ENCODE data around the gene ERC2. TPM values are rescaled to one million over a fixed set of nuclear protein-coding genes. Genes with fewer than 3 reads are reported as not detected.
A peak's percentile ranks its signal among the peaks of the same experiment; 100 is the strongest.
"Not testable (repeated sequence)": the region's sequence is repeated elsewhere in the genome, so short reads cannot be mapped to it uniquely, and the experiment has no call there.

Gene ERC2
- not detected for total RNA-seq

DNA sequence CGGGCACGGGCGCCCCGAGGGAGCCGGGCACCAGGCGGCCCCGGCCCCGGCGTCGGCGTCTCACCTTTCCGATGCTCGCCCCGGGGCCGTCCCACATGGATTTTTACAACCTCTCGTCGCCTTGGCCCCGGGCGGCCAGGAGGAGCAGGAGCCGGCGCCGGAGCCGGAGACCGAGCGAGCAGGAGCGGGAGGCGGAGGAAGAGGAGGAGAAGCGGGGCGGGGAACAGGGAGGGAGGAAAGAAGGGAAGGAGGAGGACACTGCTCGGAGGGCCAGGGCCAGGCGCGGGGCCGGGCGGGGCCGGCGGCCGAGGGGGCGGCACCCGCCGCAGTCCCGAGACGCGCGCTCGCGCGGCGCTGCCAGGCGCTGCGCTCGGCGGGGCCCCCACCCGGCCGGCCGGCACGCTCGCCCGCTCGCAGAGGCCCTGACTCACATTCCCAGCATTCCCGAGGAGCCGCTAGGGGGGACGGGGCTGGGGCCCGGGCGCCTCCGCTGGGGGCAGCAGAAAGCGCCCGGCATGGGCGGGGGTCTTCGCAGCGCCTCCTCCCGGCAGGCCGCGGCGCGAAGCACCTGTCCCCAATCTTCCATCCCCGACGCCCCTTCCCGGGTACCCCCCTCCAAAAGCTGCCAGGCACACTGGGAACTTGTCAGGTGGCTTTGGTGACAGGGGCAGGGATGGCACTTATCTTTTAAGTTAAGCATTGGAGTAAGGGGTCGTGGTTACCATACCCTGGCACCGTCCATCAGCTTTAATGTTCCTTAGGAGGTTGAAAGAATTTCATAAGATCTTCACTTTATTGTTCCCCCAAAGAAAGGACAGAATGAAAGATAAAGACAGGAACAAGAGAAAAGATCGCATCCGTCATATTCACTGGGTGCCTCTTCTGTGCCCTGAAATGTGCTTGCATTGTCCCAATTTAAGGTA is at the start of gene ERC2:
Gene ERC2, minus strand, starts transcription at position 284 of the 923 bp plus-strand sequence.
- POLR2A ChIA-PET = interaction anchor here (0.6 kb wide), 1 partner anchor 12 kb away, joined by 3 read pairs; no protein-coding TSS in a partner anchor
- ATAC-seq (ENCODE audit: low read depth) = peak; percentile 22
- no peaks in the 10 kb centered on the region for H3K36me3 Mint-ChIP-seq
- H3K4me1 Mint-ChIP-seq = peaks cover 4% of the 10 kb centered on the region
- H3K4me3 Mint-ChIP-seq = peak within 1 kb of the TSS; percentile 77
- H3K9me3 Mint-ChIP-seq = no peaks in the 10 kb centered on the region
- peaks cover 59% of the 10 kb centered on the region for H3K27me3 Mint-ChIP-seq
- no peak for DNase-seq
- H3K27ac Mint-ChIP-seq = no peak within 1 kb of the TSS

DNA sequence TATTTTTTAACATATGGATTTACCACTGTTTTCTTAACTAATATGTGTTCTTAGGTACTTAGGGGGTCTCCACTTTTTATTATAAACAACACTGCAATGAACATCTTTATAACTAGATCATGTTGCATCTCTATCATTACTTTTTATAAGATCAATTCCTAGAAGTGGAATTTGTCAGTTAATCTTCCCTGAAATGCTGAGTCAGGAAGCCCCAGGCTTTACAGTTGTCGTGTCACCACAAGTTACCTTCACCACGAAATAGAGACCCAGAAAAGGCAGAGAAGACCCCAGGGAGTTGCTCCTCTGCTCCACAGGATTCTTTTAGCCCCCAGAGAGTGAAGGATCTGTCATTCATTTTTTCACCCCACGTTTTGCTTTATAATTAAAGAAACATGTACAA is 34.5 kb upstream of the ERC2 start:
- ATAC-seq (ENCODE audit: low read depth) (no peak), DNase-seq (no peak)
- H3K4me1 Mint-ChIP-seq = no peaks in the 10 kb centered on the region
- POLR2A ChIA-PET = no interaction called here
- H3K9me3 Mint-ChIP-seq = no peaks in the 10 kb centered on the region
- no peaks in the 10 kb centered on the region for H3K36me3 Mint-ChIP-seq
- peaks cover 12% of the 10 kb centered on the region for H3K27me3 Mint-ChIP-seq
- H3K27ac Mint-ChIP-seq = no peak overlapping the region
- no peak overlapping the region for H3K4me3 Mint-ChIP-seq

DNA sequence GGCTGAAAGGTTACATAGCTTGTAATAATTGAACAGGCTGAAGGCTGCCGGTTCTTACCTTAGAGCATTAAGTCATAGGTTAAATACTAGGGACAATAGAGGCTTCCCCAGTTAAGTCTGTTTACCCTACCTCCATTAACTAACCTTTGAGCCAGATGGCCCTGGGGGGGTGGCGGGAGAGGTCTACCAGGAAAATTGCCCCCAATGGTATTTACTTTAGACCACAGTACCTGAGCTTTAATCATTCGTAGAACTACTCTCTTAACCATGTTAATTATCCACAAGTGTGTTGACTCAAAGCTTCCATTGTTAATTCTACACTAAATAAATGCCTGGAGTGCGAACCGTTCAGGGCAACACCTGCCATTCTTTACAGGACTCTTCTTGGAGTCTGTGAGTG is 28.1 kb upstream of the ERC2 start:
- H3K4me1 Mint-ChIP-seq; H3K4me3 Mint-ChIP-seq; H3K9me3 Mint-ChIP-seq; H3K27ac Mint-ChIP-seq; DNase-seq; H3K27me3 Mint-ChIP-seq; ATAC-seq (ENCODE audit: low read depth); POLR2A ChIA-PET; H3K36me3 Mint-ChIP-seq: not testable (repeated sequence)

DNA sequence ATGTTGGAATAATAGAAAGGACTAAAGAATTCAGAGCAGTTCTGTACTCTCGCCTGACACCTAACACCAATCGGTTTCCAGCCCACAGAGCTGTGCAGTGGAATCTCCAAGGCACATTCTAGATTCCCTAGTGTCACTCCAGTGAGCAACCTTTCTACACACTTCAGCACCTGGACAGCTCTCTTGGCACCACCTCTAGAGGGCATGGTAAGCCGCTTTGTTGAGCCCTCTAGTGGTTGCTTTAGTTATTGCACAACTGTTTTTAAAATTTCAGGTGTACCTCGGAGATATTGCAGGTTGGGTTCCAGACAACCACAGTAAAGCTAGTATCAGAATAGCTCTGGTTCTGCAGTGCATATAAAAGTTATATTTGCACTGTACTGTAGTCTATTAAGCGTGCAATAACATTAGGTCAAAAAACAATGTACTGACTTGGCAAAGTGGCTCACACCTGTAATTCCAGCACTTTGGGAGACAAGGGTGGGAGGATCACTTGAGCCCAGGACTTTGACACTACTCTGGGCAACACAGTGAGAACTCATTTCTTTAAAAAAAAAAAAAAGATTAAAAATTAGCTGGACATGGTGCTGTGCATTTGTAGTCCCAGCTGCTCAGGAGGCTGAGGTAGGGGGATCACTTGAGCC is 26.5 kb upstream of the ERC2 start:
- POLR2A ChIA-PET = no interaction called here
- no peaks in the 10 kb centered on the region for H3K36me3 Mint-ChIP-seq
- no peak overlapping the region for H3K4me3 Mint-ChIP-seq
- DNase-seq = peak; percentile 53
- ATAC-seq (ENCODE audit: low read depth) = peak; percentile 90
- H3K27ac Mint-ChIP-seq = no peak overlapping the region
- no peaks in the 10 kb centered on the region for H3K4me1 Mint-ChIP-seq
- no peaks in the 10 kb centered on the region for H3K9me3 Mint-ChIP-seq
- H3K27me3 Mint-ChIP-seq = peaks cover 6% of the 10 kb centered on the region

DNA sequence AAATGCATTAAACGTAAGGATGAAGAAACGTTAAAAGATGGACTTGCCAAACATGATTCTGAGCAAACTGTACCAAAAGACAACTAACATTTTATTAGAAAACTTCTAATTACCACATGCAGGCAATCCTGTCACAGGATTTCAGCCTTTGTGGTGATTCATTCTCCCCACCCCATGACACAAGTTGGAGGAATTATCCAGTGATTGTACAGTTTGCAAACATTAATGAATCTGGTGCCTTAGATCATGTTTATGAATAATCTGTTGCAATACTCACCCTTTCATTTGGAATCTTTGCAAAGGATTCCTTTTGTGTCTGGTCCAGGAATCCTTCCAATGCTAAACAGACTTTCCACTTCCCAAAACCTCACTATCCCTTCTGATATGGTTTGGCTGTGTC is 23.3 kb upstream of the ERC2 start:
- Mint-ChIP-seq H3K27ac (no peak overlapping the region), H3K27me3 (peaks cover 8% of the 10 kb centered on the region), H3K4me3 (no peak overlapping the region), H3K9me3 (no peaks in the 10 kb centered on the region), H3K36me3 (no peaks in the 10 kb centered on the region), H3K4me1 (no peaks in the 10 kb centered on the region)
- ATAC-seq (ENCODE audit: low read depth) = no peak
- no peak for DNase-seq
- POLR2A ChIA-PET = no interaction called here

DNA sequence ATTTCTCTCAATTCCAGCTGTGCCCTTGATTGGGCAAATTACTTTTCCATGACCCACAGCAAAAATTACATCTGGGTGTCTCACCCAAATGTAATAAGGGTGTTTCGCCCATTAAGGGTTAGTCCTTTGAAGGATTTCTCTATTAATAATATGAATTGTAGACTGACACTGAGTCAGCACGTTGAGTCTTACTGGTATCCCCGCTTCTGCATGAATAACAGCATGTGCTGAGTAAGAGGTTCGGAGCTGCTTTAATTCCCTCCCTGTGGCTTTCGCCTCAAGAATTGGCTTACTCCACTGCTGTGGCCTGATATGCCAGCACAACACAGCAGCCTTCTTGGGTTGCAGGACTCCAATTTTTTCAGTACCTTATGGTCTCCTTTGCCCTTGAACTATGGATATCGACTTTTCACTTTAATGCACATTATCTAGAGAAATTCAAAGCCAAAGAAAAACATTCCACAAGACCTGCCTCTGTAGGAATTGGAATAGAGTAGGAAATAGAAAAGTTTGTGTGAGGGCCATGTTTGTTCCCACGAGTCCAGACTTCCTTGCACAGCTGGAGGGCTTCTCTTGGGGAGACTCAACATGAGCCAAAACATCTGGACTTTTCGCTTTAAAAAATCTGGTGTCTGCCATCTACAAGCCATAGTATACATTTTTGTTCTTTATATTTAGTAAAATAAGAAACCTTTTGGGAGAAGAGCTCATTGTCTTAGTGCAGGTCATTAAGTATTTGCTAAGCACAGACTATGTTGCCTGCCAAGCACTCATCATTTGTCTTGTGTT is 20.7 kb upstream of the ERC2 start:
- POLR2A ChIA-PET = no interaction called here
- ATAC-seq (ENCODE audit: low read depth) (no peak), DNase-seq (no peak)
- Mint-ChIP-seq H3K4me1 (no peaks in the 10 kb centered on the region), H3K27ac (no peak overlapping the region), H3K27me3 (peaks cover 8% of the 10 kb centered on the region), H3K9me3 (no peaks in the 10 kb centered on the region), H3K4me3 (no peak overlapping the region), H3K36me3 (no peaks in the 10 kb centered on the region)

DNA sequence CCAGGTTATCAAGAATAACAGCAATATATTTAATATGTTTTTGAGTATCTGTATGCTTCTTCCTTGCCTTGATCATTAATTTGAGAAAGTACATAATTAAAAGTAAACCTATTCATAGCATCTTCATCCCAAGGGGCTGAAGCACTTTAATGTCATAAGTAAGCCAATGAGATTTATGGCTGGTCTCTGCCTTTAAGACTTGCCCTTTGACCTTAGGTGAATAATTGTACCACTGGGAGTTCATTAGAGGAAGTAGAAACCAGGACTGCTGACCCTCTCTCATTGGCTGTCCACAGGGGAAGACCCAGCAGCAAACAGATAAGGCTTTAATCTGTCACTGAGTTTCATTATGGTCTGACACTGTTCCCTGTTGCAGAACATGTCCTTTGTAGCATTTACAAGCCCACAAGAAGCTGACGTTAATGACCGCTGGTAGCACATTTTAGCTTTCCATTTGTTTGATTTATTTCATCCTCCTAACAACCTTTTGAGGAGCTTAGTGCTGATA is 16.3 kb upstream of the ERC2 start:
- DNase-seq (no peak), ATAC-seq (ENCODE audit: low read depth) (no peak)
- H3K9me3 Mint-ChIP-seq = no peaks in the 10 kb centered on the region
- no peaks in the 10 kb centered on the region for H3K36me3 Mint-ChIP-seq
- POLR2A ChIA-PET = no interaction called here
- no peak overlapping the region for H3K4me3 Mint-ChIP-seq
- H3K27me3 Mint-ChIP-seq = peaks cover 12% of the 10 kb centered on the region
- no peaks in the 10 kb centered on the region for H3K4me1 Mint-ChIP-seq
- H3K27ac Mint-ChIP-seq = no peak overlapping the region

DNA sequence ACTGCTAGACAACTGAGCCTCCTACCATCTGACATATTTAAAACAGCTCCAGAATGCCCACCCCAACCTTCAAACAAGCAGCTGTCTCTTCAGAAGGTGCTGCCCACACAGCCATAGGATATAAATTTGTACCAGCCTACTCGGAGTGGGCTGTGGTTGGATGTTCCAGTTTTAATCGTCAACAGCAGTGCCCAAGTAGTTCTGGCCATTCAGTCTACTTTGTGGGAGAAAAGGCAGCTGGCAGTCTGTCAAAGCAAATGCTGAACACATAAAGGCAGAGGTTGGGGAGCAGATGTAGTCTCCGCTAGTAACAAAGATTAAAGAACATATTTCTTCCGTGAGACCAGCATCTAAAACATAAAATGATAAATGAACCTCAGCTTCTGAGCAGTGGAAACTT is 15.9 kb upstream of the ERC2 start:
- Mint-ChIP-seq H3K27me3 (peaks cover 12% of the 10 kb centered on the region), H3K4me1 (no peaks in the 10 kb centered on the region), H3K36me3 (no peaks in the 10 kb centered on the region), H3K4me3 (no peak overlapping the region), H3K27ac (no peak overlapping the region), H3K9me3 (no peaks in the 10 kb centered on the region)
- POLR2A ChIA-PET = no interaction called here
- DNase-seq (no peak), ATAC-seq (ENCODE audit: low read depth) (no peak)

DNA sequence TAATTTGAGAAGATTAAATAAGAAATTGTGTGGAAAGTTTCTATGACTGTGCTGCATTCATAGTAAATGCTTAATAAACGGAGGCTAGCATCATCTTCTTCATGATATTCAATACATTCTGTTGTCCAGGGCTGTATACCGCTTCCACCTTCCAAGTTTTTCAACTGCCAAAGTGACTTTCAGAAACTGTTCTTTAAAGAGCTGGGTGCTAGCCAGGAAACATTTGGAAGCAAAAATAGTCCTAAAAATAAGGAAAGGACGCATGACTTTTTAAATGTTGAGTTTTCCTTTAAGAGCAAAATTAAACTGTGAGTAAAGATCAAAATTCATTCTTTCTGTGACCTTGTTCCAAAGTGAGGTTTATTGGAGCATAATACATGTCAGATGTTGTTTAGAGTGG is 9.4 kb upstream of the ERC2 start:
- Mint-ChIP-seq H3K4me1 (no peaks in the 10 kb centered on the region), H3K27me3 (peaks cover 24% of the 10 kb centered on the region), H3K9me3 (no peaks in the 10 kb centered on the region), H3K36me3 (no peaks in the 10 kb centered on the region), H3K27ac (no peak overlapping the region), H3K4me3 (no peak overlapping the region)
- POLR2A ChIA-PET = no interaction called here
- no peak for ATAC-seq (ENCODE audit: low read depth)
- DNase-seq = no peak

DNA sequence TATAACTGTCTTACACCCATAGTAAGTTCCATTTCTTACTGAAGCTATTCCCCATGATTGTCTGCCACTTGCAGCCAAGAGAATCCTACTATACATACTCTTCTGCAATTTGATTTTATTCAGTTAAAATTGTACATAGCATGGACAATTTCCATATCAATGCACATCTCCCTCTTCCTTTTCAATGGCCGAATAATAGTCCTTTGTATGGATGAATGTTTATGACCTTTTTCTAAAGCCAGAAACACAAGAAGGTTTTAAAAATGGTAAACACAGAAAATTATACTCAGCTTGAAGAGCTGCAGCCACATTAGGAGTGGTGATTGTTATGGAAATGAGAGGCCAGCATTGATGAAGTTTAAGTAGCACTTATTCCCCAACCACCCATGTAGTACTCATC is 8.5 kb upstream of the ERC2 start:
- no peaks in the 10 kb centered on the region for H3K4me1 Mint-ChIP-seq
- no peak overlapping the region for H3K27ac Mint-ChIP-seq
- ATAC-seq (ENCODE audit: low read depth) = no peak
- POLR2A ChIA-PET = no interaction called here
- no peaks in the 10 kb centered on the region for H3K36me3 Mint-ChIP-seq
- H3K9me3 Mint-ChIP-seq = no peaks in the 10 kb centered on the region
- H3K4me3 Mint-ChIP-seq = no peak overlapping the region
- peaks cover 29% of the 10 kb centered on the region for H3K27me3 Mint-ChIP-seq
- DNase-seq = no peak

DNA sequence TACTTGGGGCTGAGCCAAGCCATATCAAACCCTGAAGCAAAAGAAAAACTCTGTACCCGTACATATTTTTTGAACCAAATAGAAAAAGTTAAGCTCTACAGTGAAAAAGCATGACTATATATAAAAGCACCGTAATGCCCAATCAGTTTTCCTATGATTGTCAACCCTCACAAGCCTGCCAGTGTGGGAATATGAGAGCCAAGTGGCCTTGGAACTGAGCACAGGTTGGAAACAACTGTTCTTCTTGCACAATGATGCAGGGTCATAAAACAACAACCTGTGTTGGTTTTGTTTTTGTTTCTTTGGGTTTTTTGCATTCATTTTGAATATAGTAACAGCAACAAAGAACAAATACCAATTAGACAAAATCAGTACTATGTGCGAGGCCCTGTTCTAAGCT is 3.5 kb upstream of the ERC2 start:
- Mint-ChIP-seq H3K4me3 (no peak overlapping the region), H3K9me3 (no peaks in the 10 kb centered on the region), H3K4me1 (peaks cover 4% of the 10 kb centered on the region), H3K36me3 (no peaks in the 10 kb centered on the region), H3K27ac (no peak overlapping the region), H3K27me3 (peaks cover 49% of the 10 kb centered on the region)
- POLR2A ChIA-PET = no interaction called here
- DNase-seq (no peak), ATAC-seq (ENCODE audit: low read depth) (no peak)

DNA sequence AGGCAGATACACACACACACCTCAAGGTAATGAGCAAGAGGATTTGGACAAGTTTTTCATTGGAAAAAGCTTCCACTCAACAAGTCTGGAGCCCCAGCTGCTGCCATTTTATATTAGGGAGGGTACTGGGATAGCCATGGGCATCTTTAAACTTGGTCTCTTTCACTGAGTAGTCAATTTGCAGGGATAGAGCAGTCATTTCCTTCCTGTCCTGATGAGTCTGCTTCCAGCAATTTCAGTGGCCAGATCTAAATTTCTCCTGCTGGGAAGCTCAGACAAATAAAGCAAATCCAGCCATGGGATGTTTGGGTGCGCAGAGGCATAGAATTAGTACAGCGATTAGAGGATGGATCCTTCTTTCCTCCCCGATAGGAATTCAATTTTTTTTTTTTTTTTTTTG is 874 bp upstream of the ERC2 start:
- H3K4me3 Mint-ChIP-seq = peak overlapping the region; percentile 46
- H3K27me3 Mint-ChIP-seq = peaks cover 65% of the 10 kb centered on the region
- ATAC-seq (ENCODE audit: low read depth) (no peak), DNase-seq (no peak)
- POLR2A ChIA-PET = interaction anchor here (0.6 kb wide), 1 partner anchor 13 kb away, joined by 3 read pairs; no protein-coding TSS in a partner anchor
- H3K27ac Mint-ChIP-seq = no peak overlapping the region
- no peaks in the 10 kb centered on the region for H3K36me3 Mint-ChIP-seq
- H3K4me1 Mint-ChIP-seq = peaks cover 4% of the 10 kb centered on the region
- no peaks in the 10 kb centered on the region for H3K9me3 Mint-ChIP-seq

DNA sequence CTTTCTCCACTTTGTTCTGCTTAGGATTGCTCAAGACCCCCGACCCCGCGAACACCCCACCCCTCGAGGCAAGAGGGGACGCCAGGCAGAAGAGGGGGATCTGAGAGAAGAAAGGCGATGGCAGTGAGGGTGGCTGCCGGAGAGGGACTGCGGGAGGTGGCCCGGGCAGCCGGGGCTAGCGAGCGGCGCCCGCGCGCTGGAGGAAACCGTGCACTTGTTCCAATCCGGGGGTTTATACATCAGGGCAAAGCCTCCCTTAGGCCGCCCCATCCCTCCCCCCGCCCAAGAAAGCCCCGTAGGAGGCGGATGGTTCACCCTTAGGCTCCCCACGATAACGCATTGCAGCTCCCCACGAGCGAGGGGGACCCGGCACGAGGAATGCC is 475 bp downstream of the ERC2 start:
- Mint-ChIP-seq H3K9me3 (no peaks in the 10 kb centered on the region), H3K4me1 (peaks cover 4% of the 10 kb centered on the region), H3K27ac (no peak overlapping the region), H3K36me3 (no peaks in the 10 kb centered on the region), H3K4me3 (peak overlapping the region; percentile 77), H3K27me3 (peaks cover 59% of the 10 kb centered on the region)
- no peak for ATAC-seq (ENCODE audit: low read depth)
- POLR2A ChIA-PET = no interaction called here
- DNase-seq = no peak

Data from activated naive CD8-positive, alpha-beta T cell treated with anti-CD3 and anti-CD28 coated beads, Interleukin-2, amount 10 ng/mL, durations not matched to agents 7 days and 5 days (primary cell).